ENCODE data around the gene KLK12.

- TF ChIP-seq POLR2A (IDR thresholded peaks at IDR 0.05; ENCODE audit: low read depth, low read length) (no peak), POLR2AphosphoS5 (IDR thresholded peaks at IDR 0.05; ENCODE audit: low read depth, low read length) (no peak)
Measured at GRCh38 chr19:51000981-51001380, 33.8 kb downstream of the KLK12 start.
